GM23248 (cell line): ENCODE measurements around the gene SLC24A4. TPM values are rescaled to one million over a fixed set of nuclear protein-coding genes. Genes with fewer than 3 reads are reported as not detected.

Experiments used
- DNase-seq: peaks from one replicate; pipeline ENCODE4 v3.0.0-alpha.2; 2015
- H2AFZ ChIP-seq: fragments of 200-600 bp; sonication (generic); 2 replicates; pipeline ENCODE4 v1.6.1; 2016; ENCODE audit warnings: antibody characterized with exemption
- H3F3A ChIP-seq: fragments of 200-600 bp; sonication (generic); 2 replicates; pipeline ENCODE4 v1.6.1; 2016; ENCODE audit warnings: mild to moderate bottlenecking, antibody characterized with exemption, mixed run types; ENCODE audit not compliant: insufficient read depth
- H3K27ac ChIP-seq: fragments of 200-600 bp; sonication (generic); 2 replicates; pipeline ENCODE4 v1.5.1; 2016; ENCODE audit warnings: mild to moderate bottlenecking
- H3K27me3 ChIP-seq: fragments of 200-600 bp; sonication (generic); replicated peaks from 2 replicates; pipeline ENCODE4 v1.6.1; 2016; ENCODE audit warnings: mild to moderate bottlenecking; ENCODE audit not compliant: insufficient read depth
- H3K36me3 ChIP-seq: fragments of 200-600 bp; sonication (generic); 2 replicates; pipeline ENCODE4 v1.6.1; 2016; ENCODE audit warnings: low read depth, mild to moderate bottlenecking
- H3K4me1 ChIP-seq: fragments of 200-600 bp; sonication (generic); 2 replicates; pipeline ENCODE4 v1.6.1; 2016; ENCODE audit warnings: mild to moderate bottlenecking; ENCODE audit not compliant: insufficient read depth
- H3K4me2 ChIP-seq: fragments of 200-600 bp; sonication (generic); one replicate; pipeline ENCODE4 v1.6.1; 2016; ENCODE audit warnings: mild to moderate bottlenecking; ENCODE audit not compliant: unreplicated experiment
- H3K4me3 ChIP-seq: fragments of 200-600 bp; sonication (generic); 2 replicates; pipeline ENCODE4 v1.5.1; 2016; ENCODE audit warnings: mild to moderate bottlenecking
- H3K79me2 ChIP-seq: fragments of 200-600 bp; sonication (generic); 2 replicates; pipeline ENCODE4 v1.6.1; 2016; ENCODE audit warnings: mild to moderate bottlenecking; ENCODE audit not compliant: insufficient read depth
- H3K9ac ChIP-seq: fragments of 200-600 bp; sonication (generic); 2 replicates; pipeline ENCODE4 v1.6.1; 2016; ENCODE audit warnings: mild to moderate bottlenecking
- H3K9me2 ChIP-seq: fragments of 200-600 bp; sonication (generic); 2 replicates; pipeline ENCODE4 v1.6.1; 2016; ENCODE audit warnings: mixed run types, mild to moderate bottlenecking, moderate library complexity; ENCODE audit not compliant: insufficient read depth
- H3K9me3 ChIP-seq: fragments of 200-600 bp; sonication (generic); one replicate; pipeline ENCODE4 v1.6.1; 2017; ENCODE audit warnings: low read depth
- H4K20me1 ChIP-seq: fragments of 200-600 bp; sonication (generic); 2 replicates; pipeline ENCODE4 v1.6.0; 2016; ENCODE audit not compliant: insufficient read depth
- EZH2 ChIP-seq: fragments of 200-600 bp; sonication (generic); IDR thresholded peaks from 2 replicates; pipeline ENCODE4 v1.6.1; 2018; ENCODE audit warnings: antibody characterized with exemption, mild to moderate bottlenecking; ENCODE audit not compliant: insufficient read depth, poor library complexity, severe bottlenecking
- EZH2phosphoT487 ChIP-seq: fragments of 200-600 bp; sonication (generic); IDR thresholded peaks from 2 replicates; pipeline ENCODE4 v1.6.1; 2018; ENCODE audit warnings: antibody characterized with exemption, moderate library complexity, mild to moderate bottlenecking, low read depth; ENCODE audit not compliant: insufficient read depth
- WGBS, 2 experiments: methylation state at CpG; one replicate each; pipeline ENCODE4 v1.1.6; 2015 to 2017; ENCODE audit warnings: low lambda C conversion rate in 2 of 2, low coverage in 1 of 2; ENCODE audit errors: missing lambda C conversion rate in 2 of 2; 5-methylcytosine and 5-hydroxymethylcytosine counted together
- in situ Hi-C: fragments of 300-500 bp; cut with MboI; formaldehyde crosslinking; loops from 2 replicates; pipeline ENCODE4 v1.15.0; 2020
- polyA plus RNA-seq: library from polyadenylated mRNA; unstranded; fragments of >200 nt; fragmentation: Nextera tagmentation; extraction: Ambion mirVana; gene quantifications from 2 replicates; pipeline ENCODE4 v1.2.1, GENCODE V29; 2016
- total RNA-seq: library from RNA; depleted of rRNA; stranded (reverse); fragments of >200 nt; shearing (Covaris generic); gene quantifications from 2 replicates; pipeline ENCODE4 v1.2.3, GENCODE V29; 2014

SLC24A4 gene
- total and polyA plus RNA-seq, 2 experiments from 2014 or later = not detected

DNA sequence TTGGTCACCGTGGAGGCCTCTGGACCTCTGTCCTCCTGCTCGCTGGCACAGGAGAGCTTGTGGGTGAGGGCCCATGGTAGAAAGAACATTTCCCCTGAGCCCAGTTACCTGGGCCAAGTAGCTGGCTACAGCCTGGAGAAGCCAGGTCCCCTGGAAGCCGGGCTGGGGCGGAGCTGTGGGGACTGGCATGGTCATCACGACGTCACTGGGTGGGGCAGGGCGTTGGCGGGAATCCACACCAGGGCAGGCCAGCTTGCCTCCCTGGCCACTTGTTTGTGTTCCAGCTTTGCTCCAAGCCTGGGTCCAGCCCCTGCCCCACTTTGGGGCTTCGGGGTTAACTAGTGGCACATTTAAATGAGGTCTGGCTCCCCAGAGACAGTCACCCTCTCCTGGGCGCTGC is 35.0 kb upstream of the SLC24A4 start:
- Histone ChIP-seq H3K27ac (no peak overlapping the region), H3K4me2 (no peak overlapping the region), H3K9me3 (no peaks in the 10 kb centered on the region), H4K20me1 (no peaks in the 10 kb centered on the region), H3K4me3 (no peak overlapping the region), H3K27me3 (peaks cover 45% of the 10 kb centered on the region), H3K9ac (no peak overlapping the region), H3F3A (no peaks in the 10 kb centered on the region), H3K79me2 (no peaks in the 10 kb centered on the region), H2AFZ (no peak overlapping the region), H3K9me2 (no peaks in the 10 kb centered on the region), H3K4me1 (no peaks in the 10 kb centered on the region), H3K36me3 (no peaks in the 10 kb centered on the region)
- TF ChIP-seq EZH2phosphoT487 (no peak), EZH2 (no peak)
- no peak for DNase-seq
- 63 to 67% methylated on average over 10 of the region's 10 CpGs for WGBS, 2 experiments
- in situ Hi-C loops = no loop called here

DNA sequence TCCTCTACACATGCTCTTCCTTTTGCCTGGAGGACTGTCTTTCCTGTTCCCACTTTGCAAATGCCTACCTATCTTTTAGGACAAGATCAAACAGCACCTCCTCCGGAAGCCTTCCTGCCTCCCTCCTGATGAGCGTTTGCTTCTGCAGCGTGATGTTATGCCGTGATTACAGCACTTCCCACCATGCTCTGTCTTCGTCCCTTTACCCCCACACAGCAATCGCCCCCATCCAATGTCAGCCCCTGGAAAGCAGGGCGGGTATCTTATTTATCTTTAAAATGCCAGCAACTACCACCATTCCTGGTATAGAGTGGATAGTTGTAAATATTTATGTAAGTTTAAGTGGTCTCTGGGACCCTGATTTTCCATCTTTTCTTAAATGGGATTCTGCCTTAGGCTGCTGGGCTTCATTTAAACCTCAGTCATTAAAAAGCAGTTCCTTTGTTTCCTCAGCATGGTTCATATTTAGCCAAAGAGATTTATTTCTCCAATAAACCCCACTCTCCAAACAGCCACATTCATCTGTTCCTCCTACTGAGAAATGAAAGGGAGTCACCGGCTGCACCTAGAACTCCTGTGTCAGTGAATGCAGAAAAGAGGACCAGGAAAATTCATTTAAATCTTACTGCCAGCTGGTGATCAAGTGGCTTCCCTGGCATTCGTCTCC is 33.8 kb upstream of the SLC24A4 start:
- H3K27ac ChIP-seq = no peak overlapping the region
- no peak for DNase-seq
- no peaks in the 10 kb centered on the region for H3K36me3 ChIP-seq
- no peaks in the 10 kb centered on the region for H3K79me2 ChIP-seq
- H2AFZ ChIP-seq = no peak overlapping the region
- H3K4me1 ChIP-seq = no peaks in the 10 kb centered on the region
- H3K4me3 ChIP-seq = no peak overlapping the region
- H3K9ac ChIP-seq = no peak overlapping the region
- in situ Hi-C loops = no loop called here
- peaks cover 45% of the 10 kb centered on the region for H3K27me3 ChIP-seq
- TF ChIP-seq EZH2phosphoT487 (no peak), EZH2 (no peak)
- 38 to 43% methylated on average over 9 of the region's 9 CpGs for WGBS, 2 experiments
- H3K4me2 ChIP-seq = no peak overlapping the region
- H3F3A ChIP-seq = no peaks in the 10 kb centered on the region
- no peaks in the 10 kb centered on the region for H4K20me1 ChIP-seq
- H3K9me2 ChIP-seq = no peaks in the 10 kb centered on the region
- H3K9me3 ChIP-seq = no peaks in the 10 kb centered on the region

DNA sequence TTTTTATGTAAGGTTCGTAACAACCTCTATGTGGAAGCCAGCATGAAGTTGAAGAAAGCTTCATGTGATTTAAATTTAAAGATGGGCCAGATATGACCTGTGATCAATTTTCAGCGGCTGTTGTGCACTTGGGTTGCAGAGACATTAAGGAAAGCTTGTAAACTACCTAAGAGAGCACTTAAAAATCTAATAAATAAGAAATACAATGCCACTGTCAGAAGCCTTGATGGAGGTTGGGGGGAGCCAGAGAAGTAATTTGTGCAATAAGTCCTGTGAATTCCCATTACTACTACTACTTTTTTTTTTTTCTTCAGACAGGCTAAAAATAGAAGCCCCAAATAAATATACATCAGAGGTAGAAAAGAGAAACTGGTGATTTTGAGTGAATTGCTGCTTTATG is 30.3 kb upstream of the SLC24A4 start:
- no peak overlapping the region for H3K27ac ChIP-seq
- no peak overlapping the region for H2AFZ ChIP-seq
- no peaks in the 10 kb centered on the region for H3K4me1 ChIP-seq
- no peaks in the 10 kb centered on the region for H3F3A ChIP-seq
- peaks cover 63% of the 10 kb centered on the region for H3K27me3 ChIP-seq
- WGBS, 2 experiments = 47 to 48% methylated on average over 2 of the region's 2 CpGs
- H3K9ac ChIP-seq = no peak overlapping the region
- no peaks in the 10 kb centered on the region for H4K20me1 ChIP-seq
- H3K9me3 ChIP-seq = no peaks in the 10 kb centered on the region
- no peaks in the 10 kb centered on the region for H3K9me2 ChIP-seq
- no peak overlapping the region for H3K4me3 ChIP-seq
- no peaks in the 10 kb centered on the region for H3K79me2 ChIP-seq
- TF ChIP-seq EZH2 (no peak), EZH2phosphoT487 (no peak)
- H3K4me2 ChIP-seq = no peak overlapping the region
- no peak for DNase-seq
- no peaks in the 10 kb centered on the region for H3K36me3 ChIP-seq
- in situ Hi-C loops = no loop called here

DNA sequence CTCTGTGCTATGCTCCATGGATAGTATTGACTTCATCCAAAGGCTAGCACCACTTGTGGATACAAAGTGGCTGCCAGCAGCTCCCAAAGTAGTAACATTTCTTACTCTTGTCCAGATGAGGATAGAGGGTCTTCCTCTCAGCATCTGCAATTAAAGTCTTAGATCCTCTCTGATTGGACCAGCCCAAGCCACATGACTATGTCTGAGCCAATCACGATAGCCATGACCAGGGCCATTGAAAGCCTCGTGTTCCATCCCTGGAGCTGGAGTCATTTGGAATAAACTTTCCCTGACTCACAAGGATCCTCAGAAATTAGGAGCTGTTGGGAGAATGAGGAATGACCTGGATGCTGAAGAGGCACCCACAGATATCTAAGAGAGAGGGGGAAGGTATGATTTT is 28.5 kb upstream of the SLC24A4 start:
- peak; percentile 22 for DNase-seq
- 33 to 40% methylated on average over 2 of the region's 2 CpGs for WGBS, 2 experiments
- TF ChIP-seq EZH2 (no peak), EZH2phosphoT487 (no peak)
- H3K79me2 ChIP-seq = no peaks in the 10 kb centered on the region
- no peak overlapping the region for H3K9ac ChIP-seq
- H3K9me3 ChIP-seq = no peaks in the 10 kb centered on the region
- H3K9me2 ChIP-seq = no peaks in the 10 kb centered on the region
- no peaks in the 10 kb centered on the region for H3K36me3 ChIP-seq
- H3K4me2 ChIP-seq = no peak overlapping the region
- no peak overlapping the region for H3K4me3 ChIP-seq
- no peaks in the 10 kb centered on the region for H4K20me1 ChIP-seq
- no peak overlapping the region for H3K27ac ChIP-seq
- no peak overlapping the region for H2AFZ ChIP-seq
- peaks cover 56% of the 10 kb centered on the region for H3K27me3 ChIP-seq
- H3F3A ChIP-seq = no peaks in the 10 kb centered on the region
- no peaks in the 10 kb centered on the region for H3K4me1 ChIP-seq
- in situ Hi-C loops = no loop called here
